Measurements from ENCODE around the gene COLEC11. TPM values are rescaled to one million over a fixed set of nuclear protein-coding genes. Genes with fewer than 3 reads are reported as not detected.
A peak's percentile ranks its signal among the peaks of the same experiment; 100 is the strongest.

COLEC11 gene
- total RNA-seq, 1 donor from 2014 or later = 1.5 TPM

DNA sequence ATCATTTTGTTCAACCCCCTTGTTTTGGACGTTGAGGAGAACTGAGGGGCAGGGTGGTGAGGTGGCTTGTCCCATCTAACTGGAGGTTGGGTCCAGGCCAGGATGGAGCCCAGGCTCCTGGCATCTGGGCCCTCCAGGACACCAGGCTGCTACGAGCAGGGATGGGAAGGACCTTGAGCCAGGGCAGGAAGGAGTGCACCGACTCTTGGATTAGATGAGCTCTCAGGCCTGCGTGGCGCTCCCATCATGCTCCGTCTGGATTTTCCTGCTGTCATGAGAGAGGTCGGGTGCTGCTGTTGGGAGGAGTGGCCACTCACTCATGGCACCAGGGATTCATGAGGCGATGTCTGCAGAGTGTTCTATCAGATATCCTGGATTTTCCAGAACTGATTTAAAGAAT lies 44.7 kb downstream of the COLEC11 start:
- Histone ChIP-seq H3K27ac (no peak overlapping the region), H3K4me1 (no peaks in the 10 kb centered on the region), H3K9me3 (no peaks in the 10 kb centered on the region), H3K36me3 (no peaks in the 10 kb centered on the region), H3K27me3 (no peaks in the 10 kb centered on the region), H3K4me3 (no peak overlapping the region)
- ATAC-seq (no peak), DNase-seq (peak; percentile 49)
- TF ChIP-seq, protein P1, sequence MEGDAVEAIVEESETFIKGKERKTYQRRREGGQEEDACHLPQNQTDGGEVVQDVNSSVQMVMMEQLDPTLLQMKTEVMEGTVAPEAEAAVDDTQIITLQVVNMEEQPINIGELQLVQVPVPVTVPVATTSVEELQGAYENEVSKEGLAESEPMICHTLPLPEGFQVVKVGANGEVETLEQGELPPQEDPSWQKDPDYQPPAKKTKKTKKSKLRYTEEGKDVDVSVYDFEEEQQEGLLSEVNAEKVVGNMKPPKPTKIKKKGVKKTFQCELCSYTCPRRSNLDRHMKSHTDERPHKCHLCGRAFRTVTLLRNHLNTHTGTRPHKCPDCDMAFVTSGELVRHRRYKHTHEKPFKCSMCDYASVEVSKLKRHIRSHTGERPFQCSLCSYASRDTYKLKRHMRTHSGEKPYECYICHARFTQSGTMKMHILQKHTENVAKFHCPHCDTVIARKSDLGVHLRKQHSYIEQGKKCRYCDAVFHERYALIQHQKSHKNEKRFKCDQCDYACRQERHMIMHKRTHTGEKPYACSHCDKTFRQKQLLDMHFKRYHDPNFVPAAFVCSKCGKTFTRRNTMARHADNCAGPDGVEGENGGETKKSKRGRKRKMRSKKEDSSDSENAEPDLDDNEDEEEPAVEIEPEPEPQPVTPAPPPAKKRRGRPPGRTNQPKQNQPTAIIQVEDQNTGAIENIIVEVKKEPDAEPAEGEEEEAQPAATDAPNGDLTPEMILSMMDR (IDR thresholded peaks at IDR 0.05) = no peak
- intact Hi-C loops (cut with DNase I) = no loop called here

DNA sequence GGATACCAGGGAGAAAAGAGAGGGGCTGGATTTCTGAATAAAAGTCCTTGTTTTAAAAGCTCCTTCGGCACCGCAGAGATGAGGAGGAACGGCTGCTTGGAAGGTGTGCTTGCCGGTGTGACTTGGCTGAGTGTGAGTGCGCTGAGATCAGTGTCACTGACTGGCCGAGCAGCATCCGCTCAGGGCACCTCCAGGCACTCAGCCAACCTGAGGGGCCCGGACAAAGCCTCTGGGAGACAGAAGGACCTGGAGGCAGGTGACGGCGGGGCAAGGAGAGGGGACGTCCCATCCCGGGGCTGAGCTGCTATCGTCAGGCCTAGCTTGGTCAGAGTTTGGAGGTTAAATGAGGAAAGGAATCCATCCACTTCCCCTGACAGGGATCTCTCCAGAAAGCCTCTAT lies 46.3 kb downstream of the COLEC11 start:
- DNase-seq = peak; percentile 61
- no peak for ATAC-seq
- intact Hi-C loops (cut with DNase I) = no loop called here
- Histone ChIP-seq H3K4me1 (no peaks in the 10 kb centered on the region), H3K27me3 (no peaks in the 10 kb centered on the region), H3K27ac (no peak overlapping the region), H3K4me3 (no peak overlapping the region), H3K9me3 (no peaks in the 10 kb centered on the region), H3K36me3 (no peaks in the 10 kb centered on the region)
- TF ChIP-seq, protein P1 (IDR thresholded peaks at IDR 0.05) = no peak

DNA sequence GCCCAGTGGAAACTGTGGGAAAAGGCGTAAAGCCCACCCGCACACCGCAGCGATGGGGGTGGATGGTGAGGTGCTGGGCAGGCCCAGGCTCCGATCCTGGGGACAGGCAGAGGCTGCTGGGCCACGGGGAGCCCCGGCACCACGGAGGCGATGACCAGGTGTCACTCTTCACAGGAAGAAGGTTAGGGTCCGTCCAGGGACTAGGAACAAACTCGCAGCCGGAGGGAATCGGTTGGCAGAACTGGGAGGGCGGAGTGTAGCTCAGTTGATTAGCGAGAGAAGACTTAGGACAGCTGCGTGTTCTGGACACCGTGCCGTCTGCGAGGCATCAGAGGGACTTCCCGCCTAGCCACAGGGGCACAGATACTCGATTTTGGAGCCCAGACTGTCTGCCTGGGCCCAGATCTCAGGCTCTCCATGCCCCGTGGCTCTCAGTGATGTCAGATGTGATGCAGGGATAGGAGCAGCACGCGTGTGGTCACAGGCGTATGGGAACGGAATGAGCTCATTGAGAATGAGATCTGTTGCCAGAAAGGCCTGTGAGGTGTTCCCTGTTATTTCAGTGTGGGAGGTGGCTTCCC lies 47.0 kb downstream of the COLEC11 start:
- peak; percentile 56 for DNase-seq
- TF ChIP-seq, protein P1 (IDR thresholded peaks at IDR 0.05) = no peak

DNA sequence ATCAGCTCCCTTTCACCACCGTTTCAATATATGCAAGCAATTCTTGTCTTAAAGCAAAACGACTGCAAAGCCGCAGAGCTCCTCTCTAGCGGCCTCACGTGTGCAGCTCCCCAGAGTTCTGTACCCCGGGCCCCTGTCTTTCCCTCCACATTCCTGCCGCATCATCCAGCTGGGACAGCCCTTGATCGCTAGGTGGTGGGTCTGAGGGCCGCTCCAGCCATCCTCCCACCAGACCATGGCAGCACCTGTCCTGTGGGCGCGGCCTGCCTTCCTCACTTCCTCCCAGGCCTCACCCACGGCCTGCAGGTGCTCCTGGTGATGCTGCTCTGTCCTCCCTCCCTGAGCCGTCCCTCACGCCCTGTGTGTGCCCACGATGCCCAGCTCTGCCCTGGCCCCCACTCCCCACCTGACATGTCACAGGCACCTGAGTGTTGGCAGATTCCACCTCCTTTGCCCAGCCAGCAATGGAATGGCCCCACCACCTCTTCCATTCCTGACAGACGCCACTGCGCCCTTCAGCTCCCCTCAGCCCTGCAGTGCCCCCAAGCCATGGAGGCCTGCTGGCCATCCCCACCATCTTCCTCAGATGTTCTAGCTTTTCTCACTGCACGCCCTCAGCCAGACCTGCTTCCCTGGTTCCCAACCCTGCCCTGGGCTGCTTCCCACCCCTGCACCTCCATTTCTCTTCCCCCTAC lies 47.8 kb downstream of the COLEC11 start:
- H3K4me3 ChIP-seq = no peak overlapping the region
- intact Hi-C loops (cut with DNase I) = no loop called here
- TF ChIP-seq, protein P1 (IDR thresholded peaks at IDR 0.05) = no peak
- no peak overlapping the region for H3K27ac ChIP-seq
- no peaks in the 10 kb centered on the region for H3K27me3 ChIP-seq
- DNase-seq (peak; percentile 57), ATAC-seq (no peak)
- no peaks in the 10 kb centered on the region for H3K4me1 ChIP-seq
- H3K9me3 ChIP-seq = no peaks in the 10 kb centered on the region
- H3K36me3 ChIP-seq = no peaks in the 10 kb centered on the region

More for the DNA sequence above, 47.0 kb downstream of the COLEC11 start:
- H3K36me3 ChIP-seq = no peaks in the 10 kb centered on the region
- H3K4me3 ChIP-seq = no peak overlapping the region
- ATAC-seq = no peak
- H3K9me3 ChIP-seq = no peaks in the 10 kb centered on the region
- intact Hi-C loops (cut with DNase I) = no loop called here
- no peaks in the 10 kb centered on the region for H3K4me1 ChIP-seq
- H3K27me3 ChIP-seq = no peaks in the 10 kb centered on the region
- no peak overlapping the region for H3K27ac ChIP-seq

DNA sequence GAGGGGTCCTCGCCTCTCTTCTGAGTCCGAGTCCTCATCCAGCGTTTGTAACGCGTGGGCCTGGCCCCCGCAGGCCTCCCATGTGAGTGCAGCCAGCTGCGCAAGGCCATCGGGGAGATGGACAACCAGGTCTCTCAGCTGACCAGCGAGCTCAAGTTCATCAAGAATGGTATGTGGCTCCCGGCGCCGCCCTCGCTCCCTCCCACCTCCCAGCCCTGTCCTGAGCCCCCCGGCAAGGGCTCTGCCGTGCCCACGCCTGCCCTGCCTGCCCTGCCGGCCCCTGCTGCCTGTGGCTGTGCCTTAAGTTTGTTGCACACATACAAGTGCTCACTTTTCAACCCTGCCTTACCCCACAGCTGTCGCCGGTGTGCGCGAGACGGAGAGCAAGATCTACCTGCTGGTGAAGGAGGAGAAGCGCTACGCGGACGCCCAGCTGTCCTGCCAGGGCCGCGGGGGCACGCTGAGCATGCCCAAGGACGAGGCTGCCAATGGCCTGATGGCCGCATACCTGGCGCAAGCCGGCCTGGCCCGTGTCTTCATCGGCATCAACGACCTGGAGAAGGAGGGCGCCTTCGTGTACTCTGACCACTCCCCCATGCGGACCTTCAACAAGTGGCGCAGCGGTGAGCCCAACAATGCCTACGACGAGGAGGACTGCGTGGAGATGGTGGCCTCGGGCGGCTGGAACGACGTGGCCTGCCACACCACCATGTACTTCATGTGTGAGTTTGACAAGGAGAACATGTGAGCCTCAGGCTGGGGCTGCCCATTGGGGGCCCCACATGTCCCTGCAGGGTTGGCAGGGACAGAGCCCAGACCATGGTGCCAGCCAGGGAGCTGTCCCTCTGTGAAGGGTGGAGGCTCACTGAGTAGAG lies 48.7 kb downstream of the COLEC11 start:
- no peak for ATAC-seq
- no peak overlapping the region for H3K27ac ChIP-seq
- TF ChIP-seq, protein P1 (IDR thresholded peaks at IDR 0.05) = no peak
- H3K4me1 ChIP-seq = no peaks in the 10 kb centered on the region
- no peaks in the 10 kb centered on the region for H3K36me3 ChIP-seq
- H3K27me3 ChIP-seq = no peaks in the 10 kb centered on the region
- peak; percentile 57 for DNase-seq
- H3K4me3 ChIP-seq = no peak overlapping the region
- intact Hi-C loops (cut with DNase I) = no loop called here
- no peaks in the 10 kb centered on the region for H3K9me3 ChIP-seq
